NCI-H128 (cell line): ENCODE measurements around the gene STMN3.

Experiments
- DNase-seq: peaks from one replicate; lab custom pipeline; 2025; ENCODE audit not compliant: unreplicated experiment; lab: John Stamatoyannopoulos, UW

The STMN3 gene

DNA sequence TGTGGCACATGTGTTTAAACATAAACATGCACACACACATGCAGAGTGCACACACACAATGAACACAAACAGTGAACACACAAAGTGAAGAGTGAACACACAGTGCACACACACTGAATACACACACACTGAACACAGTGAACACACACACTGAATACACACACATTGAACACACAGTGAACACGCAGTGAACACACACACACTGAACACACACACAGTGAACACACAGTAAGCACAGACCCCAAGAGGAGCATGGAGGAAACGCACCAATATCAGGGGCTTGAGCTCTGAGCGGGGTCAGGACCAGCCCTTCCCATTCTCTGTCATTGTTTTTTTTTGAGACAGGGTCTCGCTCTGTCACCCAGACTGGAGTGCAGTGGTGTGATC, 62.1 kb downstream of the STMN3 start:
- DNase-seq, result no peak

DNA sequence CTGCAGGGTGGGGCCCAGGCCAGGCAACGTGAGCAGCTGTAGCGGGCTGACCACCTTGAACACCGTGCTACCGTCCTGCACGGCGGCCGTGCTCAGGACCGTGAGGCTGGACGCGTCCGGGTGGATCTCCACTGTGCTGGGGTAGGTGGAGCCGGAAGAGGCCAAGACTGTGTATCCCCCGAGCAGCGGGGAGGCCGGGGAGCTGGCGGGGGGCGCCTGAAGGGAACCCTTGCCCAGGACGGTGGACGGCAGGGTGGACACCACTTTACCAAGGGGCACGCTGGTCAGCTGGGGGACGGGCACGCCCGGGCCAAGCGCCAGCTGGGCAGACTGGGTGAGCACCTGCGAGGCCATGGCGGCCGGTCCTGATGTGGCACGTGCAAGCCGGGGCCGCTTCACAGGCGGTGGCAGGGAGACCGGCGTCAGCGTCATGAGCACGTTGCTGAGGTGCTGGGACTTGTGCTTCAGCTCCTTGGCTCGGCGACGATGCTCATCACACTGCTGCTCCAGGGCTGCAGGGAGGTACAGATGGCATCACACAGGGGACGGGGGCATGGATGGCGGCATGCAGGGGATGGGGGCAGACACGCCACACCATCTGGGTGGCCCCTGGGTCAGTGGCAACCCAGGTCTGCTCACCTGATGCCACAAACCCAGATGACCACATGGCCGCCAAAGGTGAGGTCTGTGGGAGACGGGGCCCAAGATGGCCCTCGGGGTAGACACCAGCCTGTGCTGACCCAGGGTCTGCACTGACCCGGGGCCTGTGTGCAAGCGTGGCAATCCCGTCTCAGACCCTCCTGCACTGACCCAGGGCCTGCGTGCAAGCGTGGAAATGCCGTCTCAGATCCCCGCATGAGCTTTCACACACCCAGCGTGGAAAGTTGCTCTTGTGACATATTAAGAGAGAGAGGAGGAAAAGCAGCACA, 62.7 kb downstream of the STMN3 start:
- no peak for DNase-seq
